ENCODE results near the gene SLC25A34. TPM values are rescaled to one million over a fixed set of nuclear protein-coding genes. Genes with fewer than 3 reads are reported as not detected.

Gene SLC25A34
- polyA plus RNA-seq, 1 of the 3 experiments (the other 2 are of a cell fraction), result 1.4 TPM

DNA sequence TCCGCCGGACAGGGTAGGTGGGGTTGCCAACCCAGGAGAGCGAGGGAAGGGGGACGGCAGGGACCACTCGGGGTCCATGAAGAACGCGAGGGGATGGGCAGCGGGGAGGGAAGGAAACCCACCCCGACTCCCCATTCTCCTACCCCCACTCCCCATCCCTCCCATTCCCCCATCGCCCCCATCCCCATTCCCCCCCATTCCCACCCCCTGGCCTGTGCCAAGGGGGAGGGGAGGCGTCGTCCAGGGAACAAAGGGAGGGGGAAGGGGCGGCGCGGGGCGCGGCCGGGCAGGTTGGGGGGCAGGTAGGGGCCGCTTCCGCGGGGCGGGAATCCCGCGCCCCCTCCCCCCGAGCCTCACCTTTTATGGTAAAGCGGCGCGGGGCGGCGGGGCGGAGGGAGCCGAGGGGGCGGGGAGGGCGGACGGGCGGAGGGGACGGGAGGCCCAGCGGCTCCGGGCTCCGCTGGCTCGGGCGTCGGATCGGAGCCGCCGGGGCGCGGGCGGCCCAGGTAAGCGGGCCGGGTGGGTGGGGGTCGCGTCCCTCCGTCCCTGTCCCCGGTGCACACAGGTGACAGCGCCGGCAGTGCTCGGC is 22.4 kb downstream of the SLC25A34 start, which contains the start of gene FBLIM1:
TSS of gene FBLIM1 (plus strand) at position 453 of the 589 bp plus-strand sequence. CDS start 6,189 bp downstream, outside the sequence.
- peak; percentile 78 for DNase-seq
- WGBS (ENCODE audit: low lambda C conversion rate), result 9% methylated on average over 40 of the region's 58 CpGs
- Histone ChIP-seq H3K36me3 (replicated peaks in 1 of 2; ENCODE audit: control insufficient read depth in 1 of 2, insufficient read depth in 2 of 2, low read length in 1 of 2) (no peaks in the 10 kb centered on the region), H3K9ac (peak within 1 kb of the TSS; percentile 97), H4K20me1 (ENCODE audit: insufficient read depth) (peaks cover 15% of the 10 kb centered on the region), H3K4me2 (peak within 1 kb of the TSS; percentile 88), H3K27me3 (ENCODE audit: insufficient read depth) (no peaks in the 10 kb centered on the region), H3K9me2 (no peaks in the 10 kb centered on the region), H3F3A (replicated peaks; ENCODE audit: insufficient read depth) (peaks cover 42% of the 10 kb centered on the region), H3K4me3 (ENCODE audit: low read depth in 2 of 2, low read length in 1 of 2) (peak within 1 kb of the TSS; percentile 74 to 82), H3K79me2 (ENCODE audit: insufficient read depth) (peaks cover 47% of the 10 kb centered on the region), H3K9me3 (no peaks in the 10 kb centered on the region), H2AFZ (ENCODE audit: low read depth) (peak within 1 kb of the TSS; percentile 68; the same call in 1 of the 2 replicates), H3K27ac (ENCODE audit: low read depth in 2 of 2, low read length in 1 of 2) (peak within 1 kb of the TSS; percentile 84 to 92), H3K4me1 (ENCODE audit: control insufficient read depth in 1 of 2, insufficient read depth in 2 of 2, low read depth in 1 of 2, low read length in 1 of 2) (peaks cover 28 to 47% of the 10 kb centered on the region in 2 experiments)
- CTCF ChIA-PET, result interaction anchor here (1.6 to 1.8 kb wide), 2 partner anchors 18 to 34 kb away, joined by 5 to 6 read pairs; no protein-coding TSS in a partner anchor
- 0 out of 2 replicates have a peak, but pooled peaks have one; percentile 21 for TF ChIP-seq TAF1 (IDR thresholded peaks at IDR 0.05; ENCODE audit: borderline replicate concordance, low read depth, low read length)
- TF ChIP-seq, protein P1, sequence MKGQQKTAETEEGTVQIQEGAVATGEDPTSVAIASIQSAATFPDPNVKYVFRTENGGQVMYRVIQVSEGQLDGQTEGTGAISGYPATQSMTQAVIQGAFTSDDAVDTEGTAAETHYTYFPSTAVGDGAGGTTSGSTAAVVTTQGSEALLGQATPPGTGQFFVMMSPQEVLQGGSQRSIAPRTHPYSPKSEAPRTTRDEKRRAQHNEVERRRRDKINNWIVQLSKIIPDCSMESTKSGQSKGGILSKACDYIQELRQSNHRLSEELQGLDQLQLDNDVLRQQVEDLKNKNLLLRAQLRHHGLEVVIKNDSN (IDR thresholded peaks at IDR 0.05; ENCODE audit: borderline replicate concordance, low read depth), result no peak
- POLR2A ChIA-PET, result interaction anchor here (1.3 kb wide), 1 partner anchor 155 kb away, joined by 3 read pairs; no protein-coding TSS in a partner anchor

DNA sequence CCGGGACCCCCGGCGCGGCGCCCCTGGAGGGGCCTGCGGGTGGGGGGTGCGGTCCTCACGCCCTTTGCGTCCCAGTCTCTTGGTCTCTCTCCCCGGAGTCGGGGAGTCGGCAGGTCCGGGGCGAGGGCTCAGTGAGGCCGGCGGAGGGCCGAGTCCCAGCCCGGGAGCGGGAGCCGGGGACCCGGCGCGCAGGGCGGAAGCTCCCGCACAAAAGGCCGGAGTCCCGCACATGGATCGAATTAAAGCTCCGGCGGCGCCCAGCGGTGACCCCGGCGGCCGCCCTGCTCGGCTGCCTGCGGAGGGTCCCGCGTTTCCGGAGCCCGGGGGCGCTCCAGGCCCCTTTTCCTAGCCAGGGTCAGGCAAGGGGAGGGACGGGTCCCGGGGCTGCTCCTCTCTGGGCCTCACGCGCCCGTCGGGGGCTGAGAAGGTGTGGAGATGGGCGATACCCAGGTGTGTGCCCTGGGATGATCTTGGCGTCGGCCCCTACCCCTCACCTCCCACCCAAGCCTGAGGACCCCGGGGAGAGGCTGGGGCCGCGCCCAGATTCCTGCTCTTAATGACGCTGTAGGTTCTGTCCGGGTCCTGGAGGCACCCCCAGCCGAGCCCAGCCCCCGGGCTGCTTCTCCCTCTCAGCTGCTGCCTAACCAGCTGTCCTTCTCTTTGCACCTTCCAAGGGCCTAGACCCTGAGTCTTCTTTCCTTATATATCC is 23.0 kb downstream of the SLC25A34 start:
- POLR2A ChIA-PET, result interaction anchor here (0.9 to 1.2 kb wide), 2 partner anchors 10 to 11 kb away, joined by 3 to 5 read pairs; no protein-coding TSS in a partner anchor
- 4% methylated on average over 14 of the region's 58 CpGs for WGBS (ENCODE audit: low lambda C conversion rate)
- Histone ChIP-seq H3K27me3 (ENCODE audit: insufficient read depth) (no peaks in the 10 kb centered on the region), H3K4me3 (ENCODE audit: low read depth in 2 of 2, low read length in 1 of 2) (peak overlapping the region; percentile 74 to 82), H3K4me2 (peak overlapping the region; percentile 88), H3K27ac (ENCODE audit: low read depth in 2 of 2, low read length in 1 of 2) (peak overlapping the region; percentile 84 to 85), H2AFZ (ENCODE audit: low read depth) (no peak overlapping the region), H3K9me3 (no peaks in the 10 kb centered on the region), H3K79me2 (ENCODE audit: insufficient read depth) (peaks cover 54% of the 10 kb centered on the region), H4K20me1 (ENCODE audit: insufficient read depth) (peaks cover 22% of the 10 kb centered on the region), H3K36me3 (replicated peaks in 1 of 2; ENCODE audit: control insufficient read depth in 1 of 2, insufficient read depth in 2 of 2, low read length in 1 of 2) (no peaks in the 10 kb centered on the region), H3K4me1 (ENCODE audit: control insufficient read depth in 1 of 2, insufficient read depth in 2 of 2, low read depth in 1 of 2, low read length in 1 of 2) (peaks cover 28 to 47% of the 10 kb centered on the region in 2 experiments), H3K9ac (peak overlapping the region; percentile 97), H3F3A (replicated peaks; ENCODE audit: insufficient read depth) (peaks cover 42% of the 10 kb centered on the region), H3K9me2 (no peaks in the 10 kb centered on the region)
- peak; percentile 84 for DNase-seq
- CTCF ChIA-PET, result interaction anchor here (1.6 to 4.9 kb wide), 2 partner anchors 19 to 32 kb away, joined by 5 to 18 read pairs; no protein-coding TSS in a partner anchor
- TF ChIP-seq, protein P2, sequence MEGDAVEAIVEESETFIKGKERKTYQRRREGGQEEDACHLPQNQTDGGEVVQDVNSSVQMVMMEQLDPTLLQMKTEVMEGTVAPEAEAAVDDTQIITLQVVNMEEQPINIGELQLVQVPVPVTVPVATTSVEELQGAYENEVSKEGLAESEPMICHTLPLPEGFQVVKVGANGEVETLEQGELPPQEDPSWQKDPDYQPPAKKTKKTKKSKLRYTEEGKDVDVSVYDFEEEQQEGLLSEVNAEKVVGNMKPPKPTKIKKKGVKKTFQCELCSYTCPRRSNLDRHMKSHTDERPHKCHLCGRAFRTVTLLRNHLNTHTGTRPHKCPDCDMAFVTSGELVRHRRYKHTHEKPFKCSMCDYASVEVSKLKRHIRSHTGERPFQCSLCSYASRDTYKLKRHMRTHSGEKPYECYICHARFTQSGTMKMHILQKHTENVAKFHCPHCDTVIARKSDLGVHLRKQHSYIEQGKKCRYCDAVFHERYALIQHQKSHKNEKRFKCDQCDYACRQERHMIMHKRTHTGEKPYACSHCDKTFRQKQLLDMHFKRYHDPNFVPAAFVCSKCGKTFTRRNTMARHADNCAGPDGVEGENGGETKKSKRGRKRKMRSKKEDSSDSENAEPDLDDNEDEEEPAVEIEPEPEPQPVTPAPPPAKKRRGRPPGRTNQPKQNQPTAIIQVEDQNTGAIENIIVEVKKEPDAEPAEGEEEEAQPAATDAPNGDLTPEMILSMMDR (IDR thresholded peaks at IDR 0.05), result peak; percentile 8; the same call in 1 of the 2 replicates
- 0 out of 2 replicates have a peak, but pooled peaks have one; percentile 22 for TF ChIP-seq MXI1 (IDR thresholded peaks at IDR 0.05; ENCODE audit: low read depth, low read length)
- no peak for TF ChIP-seq CHD2 (IDR thresholded peaks at IDR 0.05; ENCODE audit: low read length, partially characterized antibody)
- TF ChIP-seq RFX5 (IDR thresholded peaks at IDR 0.05; ENCODE audit: low read length), result no peak

Measured in SK-N-SH (cell line).